ENCODE measurements around the gene MAP3K20. TPM values are rescaled to one million over a fixed set of nuclear protein-coding genes. Genes with fewer than 3 reads are reported as not detected.
"Not testable (repeated sequence)": the region's sequence is repeated elsewhere in the genome, so short reads cannot be mapped to it uniquely, and the experiment has no call there.

MAP3K20 gene
- total RNA-seq, 1 donor from 2014 or later: 71.8 TPM

DNA sequence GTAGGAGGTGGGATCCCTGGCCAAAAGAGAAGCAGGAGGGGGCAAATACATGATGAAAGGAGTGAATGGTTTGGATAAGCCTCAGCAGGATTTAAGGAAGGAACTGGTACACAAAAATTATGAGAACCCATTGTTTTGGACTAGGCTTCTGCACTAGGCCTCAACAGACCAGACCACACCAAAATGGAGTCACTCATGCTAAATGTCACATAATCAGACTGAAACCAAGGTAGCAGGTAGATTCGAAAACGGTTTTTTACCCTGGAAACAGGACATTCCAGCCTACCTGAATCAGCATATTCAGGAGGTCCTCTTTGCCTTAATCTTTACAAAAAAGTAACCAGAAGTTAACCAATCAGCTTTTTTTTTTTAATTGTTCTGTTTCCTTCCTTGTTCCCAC, 229.7 kb downstream of the MAP3K20 start:
- DNase-seq (ENCODE audit: low spot score): no peak

DNA sequence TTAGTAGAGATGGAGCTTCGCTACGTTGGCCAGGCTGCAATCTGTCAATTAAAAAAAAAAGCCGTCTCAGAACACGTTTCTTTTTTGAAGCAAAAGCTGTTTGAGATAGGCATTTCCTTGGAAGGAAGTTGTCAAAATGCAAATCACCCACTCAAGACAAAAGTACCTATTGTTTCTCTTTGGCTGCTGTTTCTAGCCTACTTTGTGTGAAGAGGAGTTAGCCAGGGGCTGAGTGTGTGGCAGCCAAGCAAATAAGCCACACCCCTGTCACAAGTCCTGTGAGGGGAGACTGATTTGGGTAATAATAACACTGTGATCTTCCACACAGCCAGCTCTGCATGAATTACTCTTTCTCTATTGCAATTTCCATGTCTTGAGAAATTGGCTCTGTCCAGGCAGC, 231.6 kb downstream of the MAP3K20 start:
- DNase-seq (ENCODE audit: low spot score): no peak

DNA sequence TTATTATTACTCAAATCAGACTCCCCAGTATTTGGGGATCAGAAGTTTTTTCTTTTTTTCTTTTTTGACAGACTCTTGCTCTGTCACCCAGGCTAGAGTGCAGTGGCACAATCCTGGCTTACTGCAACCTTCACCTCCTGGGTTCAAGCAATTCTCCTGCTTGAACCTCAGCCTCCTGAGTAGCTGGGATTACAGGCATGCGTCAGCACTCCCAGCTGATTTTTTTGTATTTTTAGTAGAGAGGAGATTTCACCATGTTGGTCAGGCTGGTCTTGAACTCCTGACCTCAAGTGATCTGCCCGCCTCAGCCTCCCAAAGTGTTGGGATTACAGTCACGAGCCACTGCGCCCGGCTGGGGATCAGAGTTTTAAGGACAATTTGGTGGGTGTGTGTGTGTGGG, 233.7 kb downstream of the MAP3K20 start:
- not testable (repeated sequence) for DNase-seq (ENCODE audit: low spot score)

DNA sequence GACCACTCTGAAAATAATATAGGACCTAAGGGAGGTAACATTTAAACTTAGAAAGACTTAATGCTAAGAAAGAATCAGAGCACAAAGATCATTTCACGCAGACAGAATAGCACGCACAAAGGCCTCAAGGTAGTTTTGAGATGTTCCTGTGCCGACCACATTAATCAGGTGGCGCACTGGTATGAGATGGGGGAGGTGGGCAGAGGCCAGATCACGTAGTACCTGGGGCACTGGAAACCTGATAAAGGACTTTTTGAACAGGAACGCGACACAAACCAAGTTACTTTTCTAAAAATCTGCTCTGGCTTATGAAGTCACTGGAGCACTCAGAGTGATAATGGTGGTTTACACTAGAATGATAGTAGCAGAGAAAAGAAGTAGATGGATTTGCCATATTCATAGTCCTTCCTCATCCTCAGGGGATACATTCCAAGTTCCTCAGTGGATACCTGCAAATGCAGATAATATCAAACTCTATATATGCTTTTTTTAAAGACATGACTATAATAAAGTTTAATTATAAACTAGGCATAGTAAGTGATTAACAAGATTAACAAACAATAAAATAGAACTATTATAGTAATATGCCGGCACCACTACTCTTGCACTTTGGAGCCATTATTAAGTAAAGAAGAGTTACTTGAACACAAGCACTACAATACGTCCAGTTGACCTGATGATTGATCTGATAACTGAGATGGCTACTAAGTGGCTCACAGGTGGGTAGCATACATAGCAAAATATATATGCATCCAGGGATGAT, 236.4 kb downstream of the MAP3K20 start:
- no peak for DNase-seq (ENCODE audit: low spot score)

Measured in mesenteric fat pad (tissue), 1 donor.